Hindlimb muscle (tissue), 1 donor: ENCODE results near the gene FAM53A. TPM values are rescaled to one million over a fixed set of nuclear protein-coding genes. Genes with fewer than 3 reads are reported as not detected.
A peak's percentile ranks its signal among the peaks of the same experiment; 100 is the strongest.
"Not testable (repeated sequence)": the region's sequence is repeated elsewhere in the genome, so short reads cannot be mapped to it uniquely, and the experiment has no call there.

Experiments
- DNase-seq: peaks from one replicate; pipeline ENCODE4 v3.0.0-alpha.2; 2013
- polyA plus RNA-seq: library from polyadenylated mRNA; unstranded; fragments of 120-200 nt; gene quantifications from one replicate; pipeline ENCODE4 v1.2.1, GENCODE V29; 2013; ENCODE audit not compliant: insufficient read length

The FAM53A gene
- polyA plus RNA-seq, 1 donor = 2.4 TPM

DNA sequence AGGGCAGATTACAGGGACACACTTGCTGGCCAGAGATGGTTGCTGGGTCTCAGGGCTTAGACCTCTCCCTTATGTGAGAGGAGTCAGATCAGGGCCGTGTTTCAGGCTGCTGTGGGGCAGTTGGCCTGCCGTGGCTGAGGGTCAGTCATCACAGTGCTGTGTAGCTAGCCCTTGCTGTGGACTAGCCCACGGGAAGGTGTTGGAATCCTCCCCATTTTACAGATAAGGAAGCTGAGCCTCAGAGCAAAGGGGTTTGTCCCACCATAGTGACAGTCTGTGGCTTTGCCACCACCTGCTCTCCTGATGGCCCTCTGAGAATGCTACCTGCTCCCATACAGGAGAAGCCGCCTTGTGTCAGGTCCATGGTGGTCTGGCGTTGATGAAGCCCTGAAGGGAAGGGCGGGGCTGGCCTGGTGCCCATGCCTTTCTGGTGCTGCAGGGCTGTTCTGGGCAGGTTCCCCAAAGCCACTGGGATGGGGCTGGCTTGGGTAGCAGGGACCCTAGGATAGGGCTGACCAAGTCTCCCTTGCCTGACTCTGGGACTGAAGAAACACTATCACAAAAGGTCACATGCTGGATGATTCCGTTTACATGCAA is 2.4 kb upstream of the FAM53A start:
- DNase-seq = no peak

DNA sequence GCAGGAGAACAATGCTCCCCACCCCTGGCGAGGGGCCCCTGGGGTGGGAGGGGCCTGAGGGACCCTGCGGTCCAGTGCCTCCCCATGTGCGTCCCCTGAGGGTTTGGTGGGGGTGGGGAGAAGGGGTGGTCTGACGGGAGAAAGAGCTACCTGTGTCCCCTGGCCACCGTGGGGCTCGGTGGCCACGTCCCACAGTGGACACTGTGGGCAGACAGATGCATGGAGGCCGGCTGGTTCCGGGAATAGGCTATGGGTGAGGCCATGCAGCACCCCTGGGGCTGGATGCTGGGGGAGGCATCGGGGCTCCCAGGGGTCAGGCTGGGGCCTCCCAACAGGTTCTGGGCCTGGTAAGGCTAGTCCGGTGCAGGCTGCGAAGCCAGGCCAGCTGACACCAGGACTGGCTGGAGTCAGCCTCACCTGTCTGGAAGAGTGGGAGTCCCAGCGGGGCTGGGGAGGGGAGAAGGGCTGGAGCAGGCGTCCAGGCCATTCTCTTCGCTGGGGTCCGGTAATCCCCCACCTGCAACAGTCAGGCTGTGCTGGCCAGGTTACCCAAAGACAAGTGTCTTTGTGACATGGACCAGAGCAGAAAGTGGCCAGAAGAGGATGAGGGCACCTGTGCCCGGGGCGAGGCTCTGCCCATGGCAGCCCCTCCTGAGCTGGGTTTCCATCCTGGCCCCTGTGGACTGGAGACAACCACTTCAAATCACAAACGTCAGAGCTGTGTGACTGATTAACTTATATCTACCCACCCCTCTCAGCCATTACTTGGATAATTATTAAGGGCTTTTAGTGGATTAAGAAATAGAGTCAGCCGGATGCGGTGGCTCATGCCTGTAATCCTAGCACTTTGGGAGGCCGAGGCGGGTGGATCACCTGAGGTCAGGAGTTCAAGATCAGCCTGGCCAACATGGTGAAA is 1.4 kb upstream of the FAM53A start:
- DNase-seq = no peak

DNA sequence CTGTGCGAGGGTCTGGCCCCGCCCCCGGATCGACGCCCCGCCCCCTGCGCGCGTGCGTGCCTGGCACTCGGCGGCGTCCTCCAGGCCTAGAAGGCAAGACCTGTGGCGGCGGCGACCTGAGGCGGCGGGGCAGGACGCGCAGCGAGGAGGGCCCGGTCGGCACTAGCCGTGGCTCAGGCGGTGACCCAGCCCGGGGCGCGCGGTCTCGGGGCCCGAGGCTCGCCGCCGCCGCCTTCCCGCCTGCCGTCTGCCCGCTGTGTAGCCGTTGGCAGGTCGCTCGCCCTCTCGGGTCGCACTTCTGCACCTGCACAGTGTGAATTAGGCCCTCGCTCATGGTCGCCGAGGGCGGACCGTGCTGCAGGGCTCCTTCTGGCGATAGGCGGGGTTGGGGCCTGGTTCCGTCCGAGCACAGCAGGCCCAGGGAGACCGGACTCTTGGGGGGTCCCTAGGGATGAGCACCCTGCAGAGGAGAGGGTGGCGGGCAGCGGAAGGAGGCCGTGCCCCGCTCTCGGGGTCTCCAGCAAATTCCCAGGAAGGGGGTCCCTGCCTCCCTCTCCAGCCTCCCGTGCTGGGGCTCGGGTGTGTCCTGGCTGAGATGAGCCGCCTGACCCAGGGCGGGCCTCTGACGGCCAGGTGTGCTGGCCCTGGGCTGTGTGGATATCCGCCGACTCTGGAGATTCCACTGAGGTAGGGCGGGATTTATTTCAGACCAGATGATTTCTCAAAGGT is 557 bp upstream of the FAM53A start:
- DNase-seq = no peak

DNA sequence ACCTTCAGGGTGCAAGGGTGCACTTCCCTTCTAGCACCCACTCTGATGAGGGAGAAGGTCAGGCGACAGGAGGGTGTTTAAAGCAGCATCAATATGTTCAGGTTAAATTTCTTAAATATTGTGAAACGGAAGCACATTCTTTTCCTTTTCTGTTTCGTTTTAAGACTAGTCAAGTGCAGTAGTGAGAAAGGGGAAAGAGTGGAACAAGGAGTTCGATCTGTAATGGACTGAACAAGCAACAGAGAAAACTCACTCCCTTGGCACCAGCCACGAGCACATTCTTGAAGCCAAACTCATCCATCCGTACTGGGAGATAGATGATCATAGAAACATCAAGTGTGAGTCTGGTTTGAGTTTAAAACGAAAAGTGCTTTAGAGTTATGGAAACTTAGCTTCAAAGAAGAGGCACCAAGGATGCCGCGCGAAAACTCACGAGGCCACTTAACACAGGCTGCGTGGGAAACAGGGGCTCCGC is 815 bp downstream of the FAM53A start:
- DNase-seq = peak; percentile 33

DNA sequence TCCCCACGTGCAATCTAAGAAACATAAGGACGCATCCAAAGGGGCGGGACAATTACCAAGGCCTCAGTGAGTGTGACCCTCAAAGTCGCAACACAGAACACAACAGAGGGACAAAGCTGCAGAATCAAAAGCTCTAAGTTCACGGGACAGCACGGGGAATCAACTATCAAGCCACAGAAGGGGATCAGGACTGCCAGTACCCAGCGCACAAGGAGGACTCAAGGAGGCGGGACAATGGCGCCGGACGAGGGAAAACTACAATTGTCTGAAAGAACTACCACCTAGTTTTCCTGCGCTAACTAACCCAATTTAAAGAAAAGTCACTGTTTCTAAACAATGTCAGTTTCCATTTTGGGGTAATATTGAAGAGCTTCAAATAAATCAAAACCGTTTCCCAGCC is 1.3 kb downstream of the FAM53A start:
- DNase-seq = no peak

DNA sequence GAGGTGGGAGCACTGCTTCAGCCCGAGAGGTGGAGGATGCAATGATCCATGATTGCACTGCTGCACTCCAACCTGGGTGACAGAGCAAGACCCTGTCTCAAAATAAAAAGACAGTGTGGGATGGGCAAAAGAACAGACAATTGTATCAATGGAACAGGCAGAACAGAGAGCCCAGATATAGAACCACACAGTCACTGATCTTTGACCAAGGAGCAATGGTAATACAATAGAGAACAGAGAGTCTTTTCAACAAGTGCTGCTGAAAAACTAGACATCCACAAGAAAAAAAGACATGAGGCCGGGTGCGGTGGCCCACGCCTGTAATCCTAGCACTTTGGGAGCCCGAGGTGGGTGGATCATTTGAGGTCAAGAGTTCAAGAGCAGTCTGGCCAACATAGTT is 5.9 kb downstream of the FAM53A start:
- no peak for DNase-seq

DNA sequence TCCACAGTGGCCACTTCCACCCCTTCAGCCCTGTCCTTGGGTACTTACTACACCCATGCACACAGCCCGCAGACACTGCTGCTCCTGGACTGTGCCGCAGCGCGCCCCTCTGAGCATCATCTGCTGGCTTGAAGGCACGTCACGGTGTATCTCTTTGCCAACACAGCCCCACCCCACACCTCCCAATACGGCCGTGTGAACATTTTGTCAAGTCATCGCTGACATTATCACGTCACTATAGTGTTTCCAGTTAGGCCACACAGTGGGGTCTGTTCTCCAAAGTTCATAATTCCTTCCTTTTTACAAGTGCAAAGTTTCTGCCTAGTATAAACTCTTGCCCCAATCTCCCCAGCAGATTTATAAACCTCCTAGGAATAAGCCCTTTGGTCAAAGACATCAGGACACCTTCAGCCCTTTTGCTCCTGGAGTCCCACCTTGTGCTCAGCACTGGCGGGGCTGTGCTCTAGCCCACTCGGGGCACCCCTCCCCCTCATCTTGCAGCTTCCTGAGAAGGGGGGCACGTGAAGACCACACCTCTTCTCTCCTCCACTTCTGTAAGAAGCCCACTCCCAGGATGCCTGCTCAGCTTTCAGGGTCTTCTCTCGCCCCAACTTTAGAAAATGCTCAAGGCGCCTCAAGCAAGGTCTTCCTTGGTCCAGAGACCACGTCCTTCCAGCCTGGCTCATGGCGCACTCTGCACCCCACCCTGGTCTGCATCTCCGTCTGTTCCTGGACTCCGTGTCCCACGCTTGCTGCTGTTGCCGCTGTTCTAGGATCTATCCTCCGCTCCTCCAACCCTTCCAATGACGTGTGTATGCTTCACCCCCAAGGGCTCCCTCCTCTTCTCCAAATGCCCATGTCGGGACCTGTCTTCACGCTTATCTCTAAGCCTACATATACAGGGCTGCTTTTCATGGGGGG is 7.2 kb downstream of the FAM53A start:
- no peak for DNase-seq

DNA sequence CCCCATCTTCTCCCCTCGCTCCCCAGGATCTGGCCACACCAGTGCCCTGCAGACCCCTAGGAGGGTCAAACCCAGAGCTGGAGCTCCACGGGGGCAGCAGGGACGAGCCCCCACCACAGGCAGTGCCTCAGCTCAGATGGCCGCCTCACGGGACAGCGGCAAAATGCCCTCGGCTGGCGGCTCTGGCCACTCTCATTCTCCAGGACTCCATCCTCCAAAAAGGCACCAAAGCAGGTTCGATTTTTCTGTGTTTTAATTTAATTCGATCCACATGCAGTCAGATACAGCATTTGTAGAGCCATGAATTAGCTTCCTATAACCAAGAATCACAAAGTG is 8.3 kb downstream of the FAM53A start:
- DNase-seq = no peak

DNA sequence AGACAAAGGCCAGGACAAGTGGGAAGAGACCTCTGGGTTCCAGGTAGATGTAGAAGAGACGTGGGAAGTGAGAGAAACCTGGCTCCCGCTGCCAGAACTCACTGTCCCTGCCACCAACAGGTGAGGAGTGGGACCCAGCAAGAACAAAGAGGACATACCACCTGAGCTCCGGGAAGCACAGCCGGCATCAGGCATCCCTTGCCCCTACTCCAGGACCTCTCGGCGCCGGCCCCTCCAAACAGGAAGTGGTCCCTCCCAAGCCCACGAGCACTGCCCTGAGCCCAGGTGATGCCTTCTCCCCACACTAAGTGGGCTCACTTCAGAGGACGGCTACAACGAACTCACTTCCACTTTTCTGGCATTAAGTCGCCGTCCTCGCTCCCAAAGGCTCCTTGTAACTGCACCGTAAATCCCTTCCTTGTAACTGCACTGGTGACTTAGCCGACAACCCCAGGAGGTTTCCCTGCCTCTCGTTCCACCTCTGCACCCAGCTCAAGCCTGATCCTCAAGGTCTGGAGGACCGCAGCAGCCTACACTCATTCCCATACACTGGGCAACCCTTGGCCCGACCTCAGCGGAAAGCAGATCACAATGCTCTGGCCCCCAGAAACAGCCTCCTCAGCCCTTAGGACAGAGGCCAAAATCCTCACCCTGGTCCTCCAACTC is 8.8 kb downstream of the FAM53A start:
- DNase-seq = no peak

DNA sequence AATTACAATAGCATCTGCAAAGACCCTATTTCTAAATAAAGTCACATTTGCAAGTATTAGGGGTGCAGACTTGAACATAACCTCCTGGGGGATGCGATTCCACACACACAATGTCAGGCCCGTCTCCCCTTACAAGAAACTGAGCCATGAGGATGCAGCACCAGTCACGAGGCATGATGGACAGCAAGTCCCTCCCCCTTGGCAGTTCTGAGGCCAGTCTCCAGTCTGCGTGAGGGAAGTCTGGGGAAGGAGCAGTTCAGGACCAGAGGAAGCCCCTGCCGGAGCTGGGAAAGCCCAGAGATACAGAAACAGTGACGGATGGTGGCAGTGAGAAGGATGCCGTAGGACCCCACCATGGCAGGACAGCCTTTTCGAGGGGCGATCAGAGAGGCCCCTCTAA is 9.4 kb downstream of the FAM53A start:
- DNase-seq = no peak

DNA sequence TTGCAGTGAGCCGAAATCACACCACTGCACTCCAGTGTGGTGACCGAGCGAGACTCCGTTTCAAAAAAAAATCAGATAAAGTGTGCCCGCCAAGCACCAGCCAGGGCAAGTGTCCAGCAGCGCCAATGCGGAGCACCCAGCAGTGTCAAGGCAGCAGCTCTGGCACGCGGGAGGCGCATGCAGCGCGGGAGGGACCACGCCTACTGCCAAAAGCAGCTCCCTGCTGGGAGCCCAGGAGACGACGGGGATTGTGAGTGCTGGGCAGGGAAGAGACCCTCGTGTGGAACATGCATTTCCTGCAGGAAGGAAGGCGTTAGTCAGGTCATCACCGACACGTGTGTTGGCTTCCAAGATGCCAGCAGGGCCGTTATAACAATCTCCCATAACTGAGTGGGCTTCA is 10.4 kb downstream of the FAM53A start:
- no peak for DNase-seq

DNA sequence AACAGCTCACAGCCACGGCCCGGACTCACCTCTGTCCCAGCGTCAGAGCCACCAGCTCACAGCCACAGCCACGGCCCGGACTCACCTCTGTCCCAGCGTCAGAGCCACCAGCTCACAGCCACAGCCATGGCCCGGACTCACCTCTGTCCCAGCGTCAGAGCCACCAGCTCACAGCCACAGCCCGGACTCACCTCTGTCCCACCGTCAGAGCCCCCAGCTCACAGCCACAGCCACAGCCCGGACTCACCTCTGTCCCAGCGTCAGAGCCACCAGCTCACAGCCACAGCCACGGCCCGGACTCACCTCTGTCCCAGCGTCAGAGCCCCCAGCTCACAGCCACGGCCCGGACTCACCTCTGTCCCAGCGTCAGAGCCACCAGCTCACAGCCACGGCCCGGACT is 13.1 kb downstream of the FAM53A start:
- DNase-seq = not testable (repeated sequence)

DNA sequence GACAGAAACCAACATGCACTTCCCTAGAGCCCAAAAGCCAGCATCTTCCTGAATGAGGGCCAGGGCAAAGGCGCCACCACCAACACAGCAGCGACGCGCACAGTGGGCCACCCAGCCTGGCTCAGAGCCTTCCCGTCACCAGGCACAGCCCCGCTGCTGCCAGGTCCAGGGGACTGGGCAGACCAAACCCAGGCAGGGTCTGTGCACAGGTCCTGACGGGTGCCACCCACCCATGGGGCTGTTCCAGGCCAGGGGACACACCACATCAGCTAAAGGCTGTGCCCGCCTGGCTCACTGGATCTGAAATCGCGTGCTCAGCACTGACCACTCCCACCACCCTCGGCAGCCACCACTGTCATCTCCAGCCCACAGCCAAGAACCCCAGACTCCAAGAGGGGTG is 13.8 kb downstream of the FAM53A start:
- no peak for DNase-seq

DNA sequence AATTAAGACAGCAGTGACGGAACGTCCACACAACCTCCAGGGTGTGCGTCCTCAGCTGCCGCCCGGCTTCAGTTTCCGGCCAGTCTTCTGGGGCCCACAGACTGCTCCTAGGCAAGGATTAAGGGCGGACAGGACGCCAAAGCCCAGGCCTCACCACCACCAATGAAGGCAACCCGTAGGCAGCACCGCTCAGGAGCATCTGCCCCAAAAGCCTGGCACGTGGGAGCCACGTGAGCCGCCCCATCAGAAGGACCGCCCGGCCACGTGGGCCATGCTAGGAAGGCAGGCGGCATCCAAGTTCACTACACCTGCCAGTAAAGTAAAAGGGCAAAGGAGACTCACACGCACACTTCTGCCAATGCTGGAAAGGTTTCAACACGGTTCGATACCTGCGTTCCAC is 14.3 kb downstream of the FAM53A start:
- DNase-seq = no peak

DNA sequence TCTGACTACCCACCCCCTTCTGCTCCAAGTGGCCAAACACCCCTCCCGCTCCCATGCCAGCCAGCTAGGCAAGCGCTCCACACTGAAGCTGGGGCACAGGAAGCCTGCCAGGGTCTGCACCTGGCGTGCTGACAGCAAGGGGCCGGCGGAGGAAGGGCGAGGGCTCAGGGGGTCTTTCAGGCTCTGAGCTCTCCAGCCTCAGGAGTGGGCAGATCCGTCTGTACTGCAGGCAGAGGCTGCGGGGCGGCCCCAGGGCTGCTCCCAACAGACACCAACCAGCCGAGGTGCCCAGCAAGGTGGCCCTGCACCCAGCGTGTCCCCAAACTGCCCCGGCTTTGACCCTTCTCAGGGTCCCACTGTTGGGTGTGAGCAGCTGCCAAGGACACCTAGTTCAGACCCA is 14.8 kb downstream of the FAM53A start:
- DNase-seq = no peak

DNA sequence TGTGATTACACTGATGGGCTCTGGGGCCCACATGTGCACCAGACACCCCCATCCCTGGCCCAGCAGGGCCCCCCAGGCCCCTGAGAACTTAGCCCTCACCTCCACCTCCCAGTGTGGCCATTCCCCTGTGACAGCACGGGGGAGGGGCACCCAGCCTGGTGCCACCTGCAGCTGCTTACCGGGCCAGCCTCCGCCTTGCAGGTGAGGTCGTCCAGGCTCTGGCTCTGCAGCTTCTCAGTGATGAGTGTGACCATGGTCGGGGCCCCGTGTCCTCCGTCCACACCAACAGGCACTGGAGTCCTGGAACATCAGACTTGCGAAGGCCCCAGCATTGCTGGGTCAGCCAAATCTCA is 15.6 kb downstream of the FAM53A start:
- no peak for DNase-seq

DNA sequence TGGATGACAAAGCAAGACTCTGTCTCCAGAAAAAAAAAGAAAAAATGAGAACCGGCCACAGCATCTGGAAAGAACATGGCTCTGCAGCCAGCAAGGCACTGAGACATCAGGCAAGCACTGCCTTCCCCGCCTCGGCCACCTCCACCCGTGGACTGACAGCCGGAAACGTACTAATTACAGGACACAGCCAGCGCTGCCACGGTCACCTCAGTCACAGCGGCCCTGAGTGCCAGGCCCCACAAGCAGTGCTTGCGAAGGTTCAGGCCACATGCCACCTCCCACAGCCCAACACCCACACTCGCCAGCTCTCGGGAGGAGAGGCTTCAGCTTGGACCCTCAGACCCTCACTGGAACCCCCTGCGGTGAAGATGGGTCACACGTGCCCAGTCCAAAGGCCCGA is 16.8 kb downstream of the FAM53A start:
- DNase-seq = no peak

DNA sequence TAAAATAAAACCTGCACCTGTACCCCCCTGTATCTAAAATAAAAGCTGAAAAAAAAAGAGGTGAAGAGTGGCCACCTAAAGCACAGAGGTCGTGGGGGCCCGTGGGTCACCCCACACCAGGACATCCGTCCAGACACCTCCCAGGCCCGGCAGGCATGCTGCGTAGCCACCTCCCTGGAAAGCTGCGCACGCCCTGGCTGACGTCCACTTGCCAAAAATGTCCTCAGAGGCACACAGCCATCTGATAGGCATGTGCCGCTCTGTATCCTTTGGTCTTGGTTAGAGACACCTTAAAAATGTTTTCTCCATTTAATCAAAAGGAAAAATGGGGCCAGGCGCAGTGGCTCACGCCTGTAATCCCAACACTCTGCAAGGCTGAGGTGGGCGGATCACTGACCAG is 17.7 kb downstream of the FAM53A start:
- DNase-seq = no peak

DNA sequence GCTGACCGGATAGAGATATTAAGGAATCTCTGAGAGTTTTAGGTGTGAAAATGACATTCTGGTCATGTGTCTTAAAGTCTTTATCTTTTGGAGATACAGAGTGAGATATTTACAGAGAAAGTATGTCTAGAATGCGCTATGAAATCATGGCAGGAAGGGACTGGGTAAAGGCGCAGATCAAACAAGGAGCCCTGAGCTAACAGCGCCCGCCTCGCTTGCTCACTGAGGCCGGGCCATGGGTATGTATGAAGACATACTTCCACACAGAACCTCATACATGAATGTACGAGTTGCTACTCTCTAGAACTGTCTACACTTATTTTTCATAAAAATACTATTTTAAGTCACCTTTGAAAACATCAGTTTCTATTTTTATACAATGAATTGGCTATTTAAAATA is 20.0 kb downstream of the FAM53A start:
- DNase-seq = no peak

DNA sequence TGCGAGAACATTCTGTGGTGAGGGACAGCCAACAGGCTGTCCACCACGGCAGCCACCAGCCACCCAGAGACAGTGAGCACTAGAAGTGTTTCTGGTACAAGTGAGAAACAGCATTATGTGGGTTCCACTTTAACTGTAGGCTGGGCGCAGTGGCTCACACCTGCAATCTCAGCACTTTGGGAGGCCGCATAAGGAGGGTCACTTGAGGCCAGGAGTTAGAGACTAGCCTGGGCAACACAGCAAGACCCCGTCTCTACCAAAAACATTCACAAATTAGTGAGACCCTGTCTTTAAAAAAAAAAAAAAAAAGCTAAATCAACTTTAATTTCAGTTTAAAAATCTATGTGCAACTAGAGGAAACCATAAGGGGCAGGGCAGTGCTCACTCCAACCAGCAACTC is 20.6 kb downstream of the FAM53A start:
- no peak for DNase-seq

DNA sequence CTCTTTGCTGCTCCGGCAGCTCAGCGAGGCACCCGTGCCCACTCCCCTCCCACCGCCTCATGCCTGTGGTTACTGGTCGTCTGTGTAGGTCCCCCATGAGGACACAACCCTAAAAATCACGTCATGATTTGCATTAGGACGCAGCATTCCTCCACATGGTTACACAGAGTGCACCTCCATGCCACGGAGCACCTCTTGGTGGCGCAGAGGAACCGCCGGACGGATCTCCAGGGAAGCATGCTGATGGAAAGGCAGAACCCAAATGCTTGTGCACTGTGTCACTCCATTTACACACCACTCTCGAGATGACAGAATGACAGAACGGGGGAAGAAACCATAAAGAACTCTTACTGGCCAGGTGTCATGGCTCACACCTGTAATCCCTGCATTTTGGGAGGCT is 22.4 kb downstream of the FAM53A start:
- no peak for DNase-seq
